Stimulated activated CD4-positive, alpha-beta T cell treated with anti-CD3 and anti-CD28 coated beads, Interleukin-4, amount 100 ng/mL, for 4 hours (primary cell): ENCODE measurements around the gene NLRP4.
"Not testable (repeated sequence)": the region's sequence is repeated elsewhere in the genome, so short reads cannot be mapped to it uniquely, and the experiment has no call there.

Experiments
- DNase-seq, 2 experiments: peaks; one replicate each; pipeline ENCODE4 v3.0.0-alpha.2; 2020

The NLRP4 gene

GRCh38 chr19:55901369-55902079 lies 65.2 kb downstream of the NLRP4 start:
- DNase-seq = no peak

DNA sequence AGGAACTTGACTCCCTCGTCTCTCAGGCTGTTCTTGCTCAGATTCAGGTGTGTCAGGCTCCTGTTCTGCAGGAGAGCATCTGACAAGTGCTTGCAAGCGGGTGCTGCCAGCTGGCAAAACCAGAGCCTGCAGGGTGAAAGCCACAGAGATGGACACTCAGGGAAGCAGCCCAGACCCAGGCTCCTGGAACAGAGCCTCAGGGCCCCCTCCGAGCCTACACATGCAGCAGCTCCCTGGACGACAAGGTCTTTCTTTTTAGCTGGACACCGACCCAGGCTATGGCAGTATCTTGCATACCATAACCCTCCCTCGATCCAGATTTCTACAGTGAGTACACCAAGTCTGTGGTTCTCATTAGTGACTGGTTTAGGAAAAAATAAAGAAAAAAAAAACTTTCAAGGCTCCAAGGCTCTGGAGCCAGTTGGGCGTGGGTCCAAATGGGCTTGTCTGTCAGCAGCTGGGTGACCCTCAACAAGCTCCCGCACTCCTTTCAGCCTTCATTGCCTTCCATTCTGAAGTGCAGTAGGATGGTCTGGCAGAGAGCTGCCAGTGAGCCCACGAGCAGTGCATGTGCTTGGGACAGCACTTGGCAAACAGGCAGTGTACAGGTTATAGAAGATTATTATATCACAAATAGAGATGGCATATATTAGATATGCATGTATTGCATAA lies 65.9 kb downstream of the NLRP4 start:
- DNase-seq = no peak

DNA sequence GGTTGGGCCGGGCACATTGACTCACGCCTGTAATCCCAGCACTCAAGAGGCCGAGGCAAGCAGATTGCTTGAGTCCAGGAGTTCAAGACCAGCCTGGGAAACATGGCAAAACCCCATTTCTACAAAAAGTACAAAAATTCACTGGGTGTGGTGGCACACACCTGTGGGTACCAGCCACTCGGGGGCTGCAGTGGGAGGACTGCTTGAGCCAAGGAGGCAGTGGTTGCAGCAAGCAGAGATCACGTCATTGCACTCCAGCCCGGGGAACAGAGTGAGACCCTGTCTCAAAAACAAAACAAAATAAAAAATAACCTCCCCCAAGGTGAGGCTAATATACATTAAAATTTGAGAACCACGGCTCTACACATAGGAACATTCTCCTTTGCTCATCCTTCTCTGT lies 70.9 kb downstream of the NLRP4 start:
- no peak for DNase-seq

DNA sequence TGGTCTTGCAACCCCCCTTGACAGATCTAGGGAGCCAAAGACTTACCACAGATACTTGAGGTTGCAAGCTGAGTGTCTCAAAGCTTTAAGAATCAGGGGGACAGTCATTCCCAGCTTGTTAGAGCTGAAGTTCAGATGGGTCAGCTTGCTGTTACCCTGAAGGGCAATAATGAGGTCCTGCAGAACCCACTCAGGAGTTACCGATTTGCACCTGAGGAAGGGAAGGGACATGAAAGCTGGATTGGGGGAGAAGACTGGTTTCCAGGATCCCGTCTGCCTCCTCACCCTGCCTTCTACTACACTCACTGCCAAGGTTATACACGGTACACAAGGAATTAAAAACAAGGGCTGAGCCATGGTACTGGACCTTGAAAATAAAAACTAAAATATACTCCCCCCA lies 71.4 kb downstream of the NLRP4 start:
- no peak for DNase-seq

- no peak for DNase-seq
Measured at GRCh38 chr19:55909801-55910200, 73.5 kb downstream of the NLRP4 start.

DNA sequence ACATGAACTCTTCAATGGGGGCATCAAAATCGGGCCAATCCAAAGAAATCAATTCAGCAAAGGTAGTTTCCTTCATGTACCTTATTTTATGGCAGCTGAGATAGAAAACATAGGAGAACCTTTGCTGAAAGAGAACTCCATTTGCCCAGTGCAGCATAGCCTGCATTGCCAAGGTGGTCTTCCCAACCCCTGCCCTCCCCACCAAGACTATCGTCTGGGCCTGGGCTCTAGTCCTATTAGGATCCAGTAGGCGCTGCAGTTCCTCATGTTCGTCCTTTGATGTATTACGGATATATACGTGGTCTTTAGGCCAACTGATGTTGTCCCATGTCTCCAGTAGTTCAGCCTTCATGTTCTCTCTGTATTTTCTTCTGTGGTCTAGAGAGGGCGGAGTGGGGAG lies 76.6 kb downstream of the NLRP4 start:
- DNase-seq = no peak

- no peak for DNase-seq
Measured at GRCh38 chr19:55913643-55914268, 77.4 kb downstream of the NLRP4 start.

DNA sequence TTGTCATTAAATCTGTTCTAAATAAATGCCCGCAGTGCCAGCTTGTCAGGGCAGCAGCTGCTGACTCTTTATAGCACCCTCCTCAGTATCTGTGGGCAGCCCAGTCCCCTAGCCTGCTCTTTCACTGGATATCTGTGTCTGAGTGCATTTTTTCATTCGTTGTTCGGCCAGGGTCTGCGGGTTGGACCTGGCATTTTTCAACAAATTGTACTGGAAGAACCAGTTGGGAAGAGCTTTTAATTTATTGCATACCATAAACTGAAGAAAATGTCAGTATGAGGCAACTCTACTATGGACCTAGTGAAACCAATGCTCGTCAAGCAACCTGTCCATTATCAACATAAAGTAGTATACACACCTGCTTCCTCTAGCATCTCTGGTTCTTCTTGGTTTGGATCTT lies 87.2 kb downstream of the NLRP4 start:
- no peak for DNase-seq

DNA sequence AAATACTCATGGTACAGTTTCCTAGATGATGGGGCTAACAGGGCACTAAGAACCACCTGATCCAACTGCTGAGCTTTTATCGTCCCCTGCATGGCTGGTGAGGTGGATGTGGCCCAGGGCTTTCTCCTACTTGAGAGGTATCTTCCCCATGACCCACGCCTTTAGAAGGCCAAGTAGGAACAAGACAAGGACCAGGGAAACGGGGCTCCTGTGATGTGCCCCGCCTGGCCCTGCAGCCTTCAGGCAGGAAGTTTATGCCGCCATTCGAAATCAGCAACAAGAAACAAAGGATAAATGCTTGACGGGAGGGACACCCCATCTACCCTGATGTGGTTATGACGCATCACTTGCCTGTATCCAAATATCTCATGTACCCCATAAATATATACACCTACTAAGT lies 91.7 kb downstream of the NLRP4 start:
- DNase-seq = no peak

DNA sequence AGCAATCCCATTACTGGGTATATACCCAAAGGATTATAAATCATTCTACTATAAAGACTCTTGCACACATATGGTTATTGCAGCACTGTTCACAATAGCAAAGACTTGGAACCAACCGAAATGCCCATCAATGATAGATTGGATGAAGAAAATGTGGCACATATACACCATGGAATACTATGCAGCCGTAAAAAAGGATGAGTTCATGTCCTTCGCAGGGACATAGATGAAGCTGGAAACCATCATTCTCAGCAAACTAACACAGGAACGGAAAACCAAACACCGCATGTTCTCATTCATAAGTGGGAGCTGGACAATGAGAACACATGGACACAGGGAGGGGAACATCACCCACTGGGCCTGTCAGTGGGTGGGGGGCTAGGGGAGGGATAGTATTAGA lies 92.9 kb downstream of the NLRP4 start:
- DNase-seq = not testable (repeated sequence)

DNA sequence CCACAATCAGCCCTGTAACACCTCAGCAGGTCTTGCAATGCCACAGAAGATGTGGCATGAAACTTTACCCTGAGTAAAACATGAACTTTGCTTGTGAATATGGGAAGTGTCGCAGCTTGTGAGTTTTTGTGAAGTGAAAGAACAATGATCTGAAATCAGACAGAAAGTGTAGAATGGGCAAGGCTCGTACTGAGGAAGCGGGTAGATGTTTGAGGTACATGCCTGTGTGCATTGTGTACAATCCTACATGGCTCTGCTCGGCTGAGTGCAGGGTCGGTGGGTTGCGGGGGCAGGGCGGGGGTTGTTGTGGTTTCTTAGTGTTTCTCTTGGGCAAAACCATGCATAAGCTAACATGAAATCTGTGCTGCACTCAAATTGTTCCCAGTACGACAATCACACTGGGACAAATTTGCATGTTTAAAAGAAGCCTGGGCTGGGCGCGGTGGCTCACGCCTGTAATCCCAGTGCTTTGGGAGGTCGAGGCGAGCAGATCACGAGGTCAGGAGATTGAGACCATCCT lies 94.7 kb downstream of the NLRP4 start:
- DNase-seq = no peak
